Sciatic nerve (tissue), 2 donors: ENCODE data around the gene FAAH2. TPM values are rescaled to one million over a fixed set of nuclear protein-coding genes. Genes with fewer than 3 reads are reported as not detected.
"Not testable (repeated sequence)": the region's sequence is repeated elsewhere in the genome, so short reads cannot be mapped to it uniquely, and the experiment has no call there.

Source experiments
- ATAC-seq: fragments of 200-7000 bp; cut with Tn5 transposase; one replicate; pipeline ENCODE4 v1.9.1; 2020; ENCODE audit warnings: mild to moderate bottlenecking, moderate library complexity
- DNase-seq: peaks from one replicate; pipeline ENCODE4 v3.0.0-alpha.2; 2020; ENCODE audit warnings: low spot score
- intact Hi-C: fragments of 100-400 bp; cut with DNase I; formaldehyde crosslinking; loops from one replicate; pipeline ENCODE4 v1.14.2; 2022
- total RNA-seq: library from RNA; stranded (reverse); fragmentation: NEBNext Ultra II Directional; extraction: Animal tissue kit (Norgen Biotek cat#: 25700); gene quantifications from one replicate; pipeline ENCODE4 v1.2.1, GENCODE V29; 2021
- donor health status: DM: no; HTN: no; CAD: no.
- donor health status: DM: no; HTN: no; CAD: no.

The FAAH2 gene, protein sequence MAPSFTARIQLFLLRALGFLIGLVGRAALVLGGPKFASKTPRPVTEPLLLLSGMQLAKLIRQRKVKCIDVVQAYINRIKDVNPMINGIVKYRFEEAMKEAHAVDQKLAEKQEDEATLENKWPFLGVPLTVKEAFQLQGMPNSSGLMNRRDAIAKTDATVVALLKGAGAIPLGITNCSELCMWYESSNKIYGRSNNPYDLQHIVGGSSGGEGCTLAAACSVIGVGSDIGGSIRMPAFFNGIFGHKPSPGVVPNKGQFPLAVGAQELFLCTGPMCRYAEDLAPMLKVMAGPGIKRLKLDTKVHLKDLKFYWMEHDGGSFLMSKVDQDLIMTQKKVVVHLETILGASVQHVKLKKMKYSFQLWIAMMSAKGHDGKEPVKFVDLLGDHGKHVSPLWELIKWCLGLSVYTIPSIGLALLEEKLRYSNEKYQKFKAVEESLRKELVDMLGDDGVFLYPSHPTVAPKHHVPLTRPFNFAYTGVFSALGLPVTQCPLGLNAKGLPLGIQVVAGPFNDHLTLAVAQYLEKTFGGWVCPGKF
- total RNA-seq, result 1.4 TPM

DNA sequence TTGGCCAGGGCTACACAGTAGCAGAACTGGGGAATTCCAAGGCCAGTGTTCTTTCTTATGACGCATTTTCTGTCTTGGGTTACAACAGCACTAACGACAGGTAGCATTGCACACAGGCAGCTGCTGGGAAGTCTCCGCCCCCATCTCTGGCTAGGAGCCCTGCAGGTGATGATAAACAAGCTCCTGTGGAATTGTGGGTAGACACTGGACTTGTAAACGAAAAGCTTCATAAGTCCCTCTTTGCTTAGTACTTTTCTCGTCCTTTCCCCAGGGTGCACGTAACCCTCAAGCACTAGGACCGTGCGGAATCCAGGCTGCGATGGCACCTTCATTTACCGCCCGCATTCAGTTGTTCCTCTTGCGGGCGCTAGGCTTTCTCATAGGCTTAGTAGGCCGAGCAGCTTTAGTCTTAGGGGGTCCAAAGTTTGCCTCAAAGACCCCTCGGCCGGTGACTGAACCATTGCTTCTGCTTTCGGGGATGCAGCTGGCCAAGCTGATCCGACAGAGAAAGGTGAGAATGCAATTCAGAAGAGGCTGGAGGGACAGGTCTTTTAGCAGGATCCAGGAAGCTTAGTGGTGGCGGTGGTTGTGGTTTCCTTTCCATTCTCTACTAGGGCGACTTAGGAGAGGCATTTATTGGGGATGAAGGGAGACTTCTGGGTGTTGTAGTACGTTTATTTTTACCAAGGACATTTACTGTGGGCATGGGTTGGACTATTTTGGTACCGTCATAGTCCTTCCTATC is at the start of gene FAAH2:
FAAH2 (plus strand) TSS at position 200 of the 745 bp plus-strand sequence; CDS start at position 320, 120 bp downstream.
- DNase-seq, result no peak
- intact Hi-C loops, result no loop called here
- ATAC-seq, result no peak

- no peak for ATAC-seq
- intact Hi-C loops, result no loop called here
- DNase-seq, result no peak
Measured at GRCh38 chrX:57241967-57242366, 44.5 kb upstream of the FAAH2 start.

- DNase-seq (no peak), ATAC-seq (no peak)
- intact Hi-C loops, result no loop called here
Measured at GRCh38 chrX:57251965-57252364, 34.5 kb upstream of the FAAH2 start.

DNA sequence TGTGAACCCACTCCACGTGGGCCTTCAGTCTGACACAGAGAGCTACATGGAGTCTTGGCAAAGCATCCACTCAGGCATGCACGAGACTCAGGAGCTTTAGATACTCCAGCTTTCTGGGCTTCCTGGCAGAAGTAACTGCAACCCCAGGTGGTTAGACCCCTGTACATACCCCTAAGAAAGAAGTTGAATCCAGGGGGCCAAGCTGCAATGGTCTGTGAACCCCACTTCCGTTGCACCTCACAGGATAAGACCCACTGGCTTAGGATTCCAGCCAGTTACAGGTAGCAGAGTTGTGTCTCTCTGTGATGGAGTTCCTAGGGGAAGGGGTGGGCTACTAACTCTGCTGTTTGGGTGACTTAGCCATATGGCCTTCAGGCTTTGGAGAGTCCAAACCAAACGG is 21.4 kb upstream of the FAAH2 start:
- DNase-seq (no peak), ATAC-seq (no peak)
- intact Hi-C loops, result no loop called here

- ATAC-seq, result no peak
- intact Hi-C loops, result no loop called here
- no peak for DNase-seq
Measured at GRCh38 chrX:57266275-57266674, 20.2 kb upstream of the FAAH2 start.

DNA sequence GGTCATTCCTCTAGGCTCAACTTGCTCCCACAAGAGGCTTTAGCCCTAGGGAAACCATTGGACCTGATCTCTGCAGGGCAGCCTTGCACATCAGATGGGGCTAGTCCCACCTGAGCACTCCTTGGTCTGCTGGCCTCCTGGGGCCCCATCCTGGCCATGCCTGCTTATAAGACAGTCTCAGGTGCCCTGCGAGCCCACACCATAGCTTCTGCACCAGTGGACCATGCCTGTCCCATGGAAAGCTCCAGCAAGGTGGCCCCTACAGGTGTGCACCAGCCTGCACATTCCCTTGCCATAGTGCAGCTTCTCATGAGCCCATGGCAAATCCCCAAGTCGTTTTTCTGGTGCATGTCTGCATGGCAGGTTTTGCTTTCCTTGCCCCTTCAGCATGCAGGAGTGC is 19.6 kb upstream of the FAAH2 start:
- DNase-seq (no peak), ATAC-seq (no peak)
- intact Hi-C loops, result no loop called here

- intact Hi-C loops, result no loop called here
- no peak for ATAC-seq
- DNase-seq, result no peak
Measured at GRCh38 chrX:57267308-57267707, 19.2 kb upstream of the FAAH2 start.

- DNase-seq (no peak), ATAC-seq (no peak)
- intact Hi-C loops, result no loop called here
Measured at GRCh38 chrX:57270980-57271379, 15.5 kb upstream of the FAAH2 start.

GRCh38 chrX:57282568-57282967 is 3.9 kb upstream of the FAAH2 start:
- no peak for ATAC-seq
- no peak for DNase-seq
- intact Hi-C loops, result no loop called here

GRCh38 chrX:57285001-57285400 is 1.5 kb upstream of the FAAH2 start:
- intact Hi-C loops, result no loop called here
- DNase-seq (no peak), ATAC-seq (no peak)

DNA sequence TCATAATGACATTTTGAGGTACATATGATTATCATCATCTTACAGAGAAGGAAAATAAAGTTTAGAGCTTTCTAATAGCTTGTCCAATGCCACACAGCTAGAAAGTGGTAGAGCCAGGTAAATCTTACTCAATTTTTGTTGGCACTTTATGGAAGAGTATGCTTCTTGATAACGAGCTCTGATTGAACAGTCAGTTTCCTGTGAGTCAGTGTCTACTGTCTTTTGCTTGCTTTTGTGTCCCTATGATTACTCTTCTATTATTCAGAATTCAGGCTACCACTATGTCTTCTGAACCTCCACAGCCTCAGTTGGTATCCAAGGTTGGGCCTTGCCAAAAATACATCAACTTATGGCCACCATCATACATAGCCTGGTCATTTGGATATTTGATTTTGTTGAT is 2.6 kb downstream of the FAAH2 start:
- no peak for ATAC-seq
- intact Hi-C loops, result no loop called here

DNA sequence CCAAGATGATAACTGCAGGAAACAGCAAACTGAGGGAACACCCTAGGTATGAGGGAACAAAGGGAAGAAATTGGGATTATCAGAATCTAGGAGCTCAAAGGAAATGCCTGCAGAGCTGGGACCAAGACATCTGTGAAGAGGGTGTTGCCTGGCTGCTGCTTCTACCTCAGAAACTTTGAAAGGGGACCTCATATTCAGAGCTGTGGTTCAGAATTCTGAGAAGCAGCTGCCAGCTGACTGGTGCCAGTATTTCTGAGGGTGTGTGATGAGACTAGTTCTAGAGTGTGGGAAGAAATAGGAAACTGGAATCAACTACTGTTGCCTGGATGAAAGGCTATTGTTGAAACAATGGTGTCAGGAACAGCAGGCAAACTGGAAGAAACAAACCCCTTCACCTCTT is 8.5 kb downstream of the FAAH2 start:
- intact Hi-C loops, result no loop called here
- ATAC-seq (no peak), DNase-seq (no peak)

More for the DNA sequence above, 2.6 kb downstream of the FAAH2 start:
- no peak for DNase-seq

DNA sequence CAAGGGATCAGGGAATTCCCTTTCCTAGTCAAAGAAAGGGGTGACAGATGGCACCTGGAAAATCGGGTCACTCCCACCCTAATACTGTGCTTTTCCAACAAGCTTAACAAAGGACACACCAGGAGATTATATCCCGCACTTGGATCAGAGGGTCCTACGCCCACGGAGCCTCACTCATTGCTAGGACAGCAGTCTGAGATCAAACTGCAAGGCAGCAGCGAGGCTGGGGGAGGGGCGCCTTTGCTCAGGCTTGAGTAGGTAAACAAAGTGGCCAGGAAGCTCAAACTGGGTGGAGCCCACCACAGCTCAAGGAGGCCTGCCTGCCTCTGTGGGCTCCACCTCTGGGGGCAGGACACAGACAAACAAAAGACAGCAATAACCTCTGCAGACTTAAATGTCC is 9.2 kb downstream of the FAAH2 start:
- DNase-seq, intact Hi-C loops, ATAC-seq: not testable (repeated sequence)

DNA sequence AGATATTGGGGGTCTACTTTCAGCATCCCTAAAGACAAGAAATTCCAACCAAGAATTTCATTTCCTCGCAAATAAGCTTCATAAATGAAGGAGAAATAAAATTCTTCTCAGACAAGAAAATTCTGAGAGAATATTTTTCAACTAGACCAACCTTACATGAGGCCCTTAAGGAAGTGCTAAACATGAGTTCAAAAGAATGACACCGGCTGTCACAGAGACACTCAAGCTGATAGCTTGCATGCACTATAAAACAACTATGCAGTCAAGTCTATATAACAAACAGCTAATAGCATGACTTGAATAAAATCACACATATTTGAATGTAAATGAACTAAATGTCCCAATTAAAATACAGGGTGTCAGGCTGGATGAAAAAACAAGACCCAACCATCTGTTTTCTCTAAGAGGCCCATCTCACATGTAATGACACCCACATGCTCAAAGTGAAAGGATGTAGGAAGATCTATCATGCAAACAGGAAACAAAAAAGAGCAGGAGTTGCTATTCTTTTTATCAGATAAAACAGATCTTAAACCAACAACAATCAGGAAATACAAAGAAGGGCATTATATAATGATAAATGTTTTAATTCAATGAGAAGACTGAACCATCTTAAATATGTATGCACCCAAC is 27.2 kb downstream of the FAAH2 start:
- no peak for ATAC-seq
- intact Hi-C loops, result no loop called here
- DNase-seq, result no peak

DNA sequence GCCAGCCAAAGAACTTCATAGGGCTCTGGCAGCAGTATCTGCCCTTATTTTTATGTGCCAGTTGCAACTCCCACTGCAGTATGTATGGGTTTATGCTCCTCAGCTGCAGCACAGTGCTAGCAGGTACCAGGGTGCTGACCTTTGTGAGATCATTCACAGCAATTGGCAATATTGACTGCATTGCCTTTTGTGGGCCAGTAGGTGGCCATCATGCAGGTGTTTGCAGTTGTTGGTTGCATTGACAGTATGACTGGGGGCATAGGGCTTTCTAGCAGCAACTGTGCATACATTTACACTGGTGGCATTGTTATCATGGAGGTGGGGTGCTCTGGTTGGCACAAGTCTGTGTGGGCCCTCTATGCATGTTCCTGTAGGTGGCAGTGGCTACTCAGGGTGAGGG is 42.5 kb downstream of the FAAH2 start:
- DNase-seq (no peak), ATAC-seq (no peak)
- intact Hi-C loops, result no loop called here

- ATAC-seq, intact Hi-C loops, DNase-seq: not testable (repeated sequence)
Measured at GRCh38 chrX:57335790-57336189, 49.3 kb downstream of the FAAH2 start.

DNA sequence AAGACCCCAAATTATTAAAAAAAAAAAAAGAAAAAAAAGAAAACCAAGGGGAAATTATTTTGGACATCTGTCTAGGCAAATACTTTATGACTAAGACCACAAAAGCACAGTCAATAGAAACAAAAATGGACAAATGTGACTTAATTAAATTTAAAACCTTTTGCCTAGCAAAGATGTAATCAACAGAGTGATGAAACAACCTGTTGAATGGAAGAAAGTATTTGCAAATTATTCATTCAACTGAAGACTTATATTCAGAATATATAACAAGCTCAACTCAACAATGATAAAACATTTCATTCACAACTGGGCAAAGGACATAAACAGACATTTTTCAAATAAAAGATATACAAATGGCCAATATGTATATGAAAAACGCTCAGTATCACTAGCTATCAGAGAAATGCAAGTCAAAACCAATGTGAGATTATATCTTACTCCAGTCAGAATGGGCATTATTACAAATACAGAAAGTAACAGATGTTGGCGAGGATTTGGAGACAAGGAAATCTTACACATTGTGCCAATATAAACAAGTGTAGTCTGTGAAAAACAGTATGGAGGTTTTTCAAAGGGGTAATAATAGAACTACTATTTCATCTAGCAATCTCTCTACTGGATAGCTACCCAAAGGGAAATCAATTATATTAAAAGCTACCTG is 67.1 kb downstream of the FAAH2 start:
- DNase-seq, result no peak
- no peak for ATAC-seq
- intact Hi-C loops, result no loop called here

- intact Hi-C loops, result no loop called here
- DNase-seq (no peak), ATAC-seq (no peak)
Measured at GRCh38 chrX:57364145-57364544, 77.6 kb downstream of the FAAH2 start.

- no peak for ATAC-seq
- intact Hi-C loops, result no loop called here
Measured at GRCh38 chrX:57366430-57366829, 79.9 kb downstream of the FAAH2 start.

More at GRCh38 chrX:57366430-57366829, 79.9 kb downstream of the FAAH2 start:
- DNase-seq, result no peak
